LNCaP clone FGC (cell line): Measurements from ENCODE around the gene SMIM41.

ENCODE experiments used
- DNase-seq: peaks from one replicate; pipeline ENCODE4 v3.0.0-alpha.2; 2011; ENCODE audit warnings: low read depth
- H3K4me3 ChIP-seq: 2 replicates; pipeline ENCODE4 v1.5.1; 2011; ENCODE audit warnings: mild to moderate bottlenecking, low read depth, low read length, control low read depth
- TF ChIP-seq, protein P1 (sequence below): IDR thresholded peaks from 2 replicates; pipeline ENCODE4 v1.5.1; 2012; ENCODE audit warnings: mild to moderate bottlenecking; ENCODE audit not compliant: control insufficient read depth, insufficient read depth; ENCODE audit errors: extremely low read depth

The SMIM41 gene

GRCh38 chr12:52126050-52126604 lies 46.6 kb downstream of the SMIM41 start:
- DNase-seq = no peak
- TF ChIP-seq, protein P1, sequence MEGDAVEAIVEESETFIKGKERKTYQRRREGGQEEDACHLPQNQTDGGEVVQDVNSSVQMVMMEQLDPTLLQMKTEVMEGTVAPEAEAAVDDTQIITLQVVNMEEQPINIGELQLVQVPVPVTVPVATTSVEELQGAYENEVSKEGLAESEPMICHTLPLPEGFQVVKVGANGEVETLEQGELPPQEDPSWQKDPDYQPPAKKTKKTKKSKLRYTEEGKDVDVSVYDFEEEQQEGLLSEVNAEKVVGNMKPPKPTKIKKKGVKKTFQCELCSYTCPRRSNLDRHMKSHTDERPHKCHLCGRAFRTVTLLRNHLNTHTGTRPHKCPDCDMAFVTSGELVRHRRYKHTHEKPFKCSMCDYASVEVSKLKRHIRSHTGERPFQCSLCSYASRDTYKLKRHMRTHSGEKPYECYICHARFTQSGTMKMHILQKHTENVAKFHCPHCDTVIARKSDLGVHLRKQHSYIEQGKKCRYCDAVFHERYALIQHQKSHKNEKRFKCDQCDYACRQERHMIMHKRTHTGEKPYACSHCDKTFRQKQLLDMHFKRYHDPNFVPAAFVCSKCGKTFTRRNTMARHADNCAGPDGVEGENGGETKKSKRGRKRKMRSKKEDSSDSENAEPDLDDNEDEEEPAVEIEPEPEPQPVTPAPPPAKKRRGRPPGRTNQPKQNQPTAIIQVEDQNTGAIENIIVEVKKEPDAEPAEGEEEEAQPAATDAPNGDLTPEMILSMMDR = no peak
- no peak overlapping the region for H3K4me3 ChIP-seq

GRCh38 chr12:52126605-52127578 lies 47.4 kb downstream of the SMIM41 start:
- TF ChIP-seq, protein P1 = no peak
- peak; percentile 79 for DNase-seq
- H3K4me3 ChIP-seq = no peak overlapping the region

- H3K4me3 ChIP-seq = no peak overlapping the region
- TF ChIP-seq, protein P1 = no peak
- DNase-seq = no peak
Observed at GRCh38 chr12:52127683-52128450, 48.4 kb downstream of the SMIM41 start.

- TF ChIP-seq, protein P1 = no peak
- peak; percentile 50 for DNase-seq
- H3K4me3 ChIP-seq = no peak overlapping the region
Observed at GRCh38 chr12:52130711-52131110, 51.2 kb downstream of the SMIM41 start.

- TF ChIP-seq, protein P1 = no peak
- no peak overlapping the region for H3K4me3 ChIP-seq
- DNase-seq = no peak
Observed at GRCh38 chr12:52132754-52133161, 53.3 kb downstream of the SMIM41 start.

DNA sequence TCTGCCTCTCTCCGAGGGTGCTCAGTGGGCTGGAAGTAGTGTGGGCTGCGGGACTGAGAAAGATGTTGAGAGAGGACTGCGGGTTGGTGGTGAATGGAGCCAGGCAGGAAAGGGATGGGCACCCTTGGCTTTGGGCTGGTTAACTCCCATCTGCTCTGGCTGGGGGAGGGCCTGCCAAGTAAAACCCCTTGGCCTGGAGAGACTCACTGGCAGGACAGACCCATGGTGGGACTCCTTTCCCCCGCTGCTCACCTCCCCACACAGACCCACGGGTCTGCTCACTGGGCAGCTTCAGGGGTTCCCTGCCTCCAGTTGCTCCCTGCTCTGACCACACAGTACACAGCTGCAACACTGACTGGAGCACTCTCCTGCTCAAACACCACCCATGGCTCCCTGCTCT lies 58.2 kb downstream of the SMIM41 start:
- TF ChIP-seq, protein P1 = no peak
- no peak overlapping the region for H3K4me3 ChIP-seq
- DNase-seq = no peak
